Caco-2 (cell line): ENCODE results near the gene BARX2. TPM values are rescaled to one million over a fixed set of nuclear protein-coding genes. Genes with fewer than 3 reads are reported as not detected.

Experiments
- BruUV-seq: library from RNA; stranded (reverse); fragments of 400-500 nt; replicated peaks from 2 replicates; lab custom pipeline; 2021; lab: Mats Ljungman, UMichigan
- CTCF ChIA-PET: fragments of 300-600 bp; sonication (Branson Sonifier 250); formaldehyde crosslinking; loops from one replicate; lab custom pipeline; 2022; ENCODE audit warnings: antibody characterized with exemption; lab: Charles Lee
- POLR2A ChIA-PET: fragments of 300-600 bp; sonication (Branson Sonifier 250); formaldehyde crosslinking; loops from one replicate; lab custom pipeline; 2022; ENCODE audit warnings: antibody characterized with exemption; lab: Charles Lee
- DNase-seq, 2 experiments: peaks; one replicate each; pipeline versions ENCODE4 v3.0.0 to v3.0.0-alpha.2; 2020 to 2022
- H3K27me3 ChIP-seq: replicated peaks from 2 replicates; pipeline ENCODE4 v1.6.0; 2011; ENCODE audit warnings: low read length; ENCODE audit not compliant: control insufficient read depth, insufficient read depth
- H3K36me3 ChIP-seq: 2 replicates; pipeline ENCODE4 v1.5.1; 2011; ENCODE audit warnings: low read length; ENCODE audit not compliant: control insufficient read depth, insufficient read depth
- H3K4me1 ChIP-seq: fragments of 250-450 bp; sonication (Bioruptor Pico); 2 replicates; pipeline ENCODE4 v1.5.1; 2020; ENCODE audit warnings: mild to moderate bottlenecking
- H3K4me3 ChIP-seq: 2 replicates; pipeline ENCODE4 v1.5.1; 2011; ENCODE audit warnings: low read depth, mild to moderate bottlenecking, control low read depth, low read length
- H3K9me3 ChIP-seq: fragments of 250-450 bp; sonication (Bioruptor Pico); 2 replicates; pipeline ENCODE4 v1.5.1; 2020; ENCODE audit warnings: mild to moderate bottlenecking, moderate library complexity
- H3K27ac Mint-ChIP-seq: one replicate; pipeline ENCODE4 v1.8.0; 2022; ENCODE audit warnings: mixed read lengths; ENCODE audit not compliant: unreplicated experiment
- H3K27me3 Mint-ChIP-seq: one replicate; pipeline ENCODE4 v1.8.0; 2022; ENCODE audit warnings: mixed read lengths; ENCODE audit not compliant: insufficient read depth, unreplicated experiment
- H3K36me3 Mint-ChIP-seq: one replicate; pipeline ENCODE4 v1.8.0; 2022; ENCODE audit warnings: mild to moderate bottlenecking, mixed read lengths; ENCODE audit not compliant: insufficient read depth, unreplicated experiment
- H3K4me1 Mint-ChIP-seq: one replicate; pipeline ENCODE4 v1.8.0; 2022; ENCODE audit warnings: low read depth, mixed read lengths; ENCODE audit not compliant: unreplicated experiment
- H3K4me3 Mint-ChIP-seq: one replicate; pipeline ENCODE4 v1.8.0; 2022; ENCODE audit warnings: mild to moderate bottlenecking, moderate library complexity, mixed read lengths; ENCODE audit not compliant: unreplicated experiment
- H3K9me3 Mint-ChIP-seq: one replicate; pipeline ENCODE4 v1.8.0; 2022; ENCODE audit warnings: mixed read lengths; ENCODE audit not compliant: unreplicated experiment
- CTCF ChIP-seq, 2 experiments: fragments of 200-600 bp in 1 of 2; IDR thresholded peaks; 1 replicate in 1 of 2; 2 replicates in 1 of 2; pipeline versions ENCODE4 v1.5.1 to v1.8.0; 2011 to 2022; ENCODE audit warnings: antibody characterized with exemption in 1 of 2, control low read depth in 1 of 2, inconsistent platforms in 1 of 2, low read depth in 1 of 2, low read length in 1 of 2, mild to moderate bottlenecking in 1 of 2, moderate library complexity in 1 of 2; ENCODE audit not compliant: insufficient read depth in 1 of 2, severe bottlenecking in 1 of 2, unreplicated experiment in 1 of 2
- intact Hi-C: fragments of 100-400 bp; cut with micrococcal nuclease; formaldehyde crosslinking; loops from one replicate; pipeline ENCODE4 v1.10.0; 2022; ENCODE audit not compliant: unreplicated experiment
- total RNA-seq: library from RNA; stranded (reverse); gene quantifications from 2 replicates; pipeline ENCODE4 v1.2.3, GENCODE V29; 2022

Gene BARX2
- total RNA-seq, 1 experiment from 2014 or later, result 0.82 TPM

- intact Hi-C loops, result no loop called here
- no peak overlapping the region for H3K4me3 Mint-ChIP-seq
- H3K9me3 Mint-ChIP-seq, result no peaks in the 10 kb centered on the region
Observed at GRCh38 chr11:129382583-129382982, 6.9 kb downstream of the BARX2 start.

GRCh38 chr11:129383060-129383459 lies 7.4 kb downstream of the BARX2 start:
- intact Hi-C loops, result no loop called here
- BruUV-seq, result no TSS peak
- ChIA-PET CTCF (no interaction called here), POLR2A (no interaction called here)
- no peak for DNase-seq
- Mint-ChIP-seq H3K9me3 (no peaks in the 10 kb centered on the region), H3K4me3 (no peak overlapping the region), H3K27ac (no peak overlapping the region), H3K36me3 (no peaks in the 10 kb centered on the region), H3K4me1 (peaks cover 14% of the 10 kb centered on the region), H3K27me3 (no peaks in the 10 kb centered on the region)
- Histone ChIP-seq H3K4me1 (peaks cover 10% of the 10 kb centered on the region; the same call in 1 of the 2 replicates), H3K36me3 (no peaks in the 10 kb centered on the region), H3K27me3 (no peaks in the 10 kb centered on the region), H3K4me3 (no peak overlapping the region), H3K9me3 (no peaks in the 10 kb centered on the region)
- no peak for TF ChIP-seq CTCF (IDR thresholded peaks at IDR 0.05; ENCODE audit: insufficient read depth in 1 of 2, low read depth in 1 of 2, low read length in 1 of 2, severe bottlenecking in 1 of 2, unreplicated experiment in 1 of 2)

More at GRCh38 chr11:129382583-129382982, 6.9 kb downstream of the BARX2 start:
- no peak overlapping the region for H3K27ac Mint-ChIP-seq
- H3K27me3 Mint-ChIP-seq, result no peaks in the 10 kb centered on the region
- no peak for TF ChIP-seq CTCF (IDR thresholded peaks at IDR 0.05; ENCODE audit: insufficient read depth in 1 of 2, low read depth in 1 of 2, low read length in 1 of 2, severe bottlenecking in 1 of 2, unreplicated experiment in 1 of 2)
- no peaks in the 10 kb centered on the region for H3K36me3 Mint-ChIP-seq
- H3K4me1 Mint-ChIP-seq, result peaks cover 14% of the 10 kb centered on the region
- BruUV-seq, result no TSS peak
- Histone ChIP-seq H3K36me3 (no peaks in the 10 kb centered on the region), H3K4me1 (peaks cover 10% of the 10 kb centered on the region; the same call in 1 of the 2 replicates), H3K27me3 (0 out of 2 replicates have a peak, but pooled peaks cover under 1% of the 10 kb centered on the region), H3K4me3 (no peak overlapping the region), H3K9me3 (no peaks in the 10 kb centered on the region)
- DNase-seq, result no peak
- ChIA-PET CTCF (no interaction called here), POLR2A (no interaction called here)

- Histone ChIP-seq H3K27me3 (no peaks in the 10 kb centered on the region), H3K9me3 (no peaks in the 10 kb centered on the region), H3K4me3 (no peak overlapping the region), H3K36me3 (no peaks in the 10 kb centered on the region), H3K4me1 (peaks cover 10% of the 10 kb centered on the region; the same call in 1 of the 2 replicates)
- H3K4me1 Mint-ChIP-seq, result peaks cover 14% of the 10 kb centered on the region
- H3K4me3 Mint-ChIP-seq, result no peak overlapping the region
- no peak for DNase-seq
- TF ChIP-seq CTCF (IDR thresholded peaks at IDR 0.05; ENCODE audit: insufficient read depth in 1 of 2, low read depth in 1 of 2, low read length in 1 of 2, severe bottlenecking in 1 of 2, unreplicated experiment in 1 of 2), result no peak
- ChIA-PET CTCF (no interaction called here), POLR2A (no interaction called here)
- intact Hi-C loops, result no loop called here
- H3K36me3 Mint-ChIP-seq, result no peaks in the 10 kb centered on the region
- H3K9me3 Mint-ChIP-seq, result no peaks in the 10 kb centered on the region
- no peak overlapping the region for H3K27ac Mint-ChIP-seq
- no peaks in the 10 kb centered on the region for H3K27me3 Mint-ChIP-seq
- BruUV-seq, result no TSS peak
Observed at GRCh38 chr11:129383502-129383901, 7.9 kb downstream of the BARX2 start.
